HG03354 (cell line): Measurements from ENCODE around the gene AQP7.
"Not testable (repeated sequence)": the region's sequence is repeated elsewhere in the genome, so short reads cannot be mapped to it uniquely, and the experiment has no call there.

Experiments
- ATAC-seq: cut with Tn5 transposase; IDR thresholded peaks from one replicate; pipeline ENCODE4 v1.9.1; 2021; ENCODE audit warnings: mild to moderate bottlenecking; ENCODE audit not compliant: unreplicated experiment, poor library complexity, severe bottlenecking

AQP7 gene

DNA sequence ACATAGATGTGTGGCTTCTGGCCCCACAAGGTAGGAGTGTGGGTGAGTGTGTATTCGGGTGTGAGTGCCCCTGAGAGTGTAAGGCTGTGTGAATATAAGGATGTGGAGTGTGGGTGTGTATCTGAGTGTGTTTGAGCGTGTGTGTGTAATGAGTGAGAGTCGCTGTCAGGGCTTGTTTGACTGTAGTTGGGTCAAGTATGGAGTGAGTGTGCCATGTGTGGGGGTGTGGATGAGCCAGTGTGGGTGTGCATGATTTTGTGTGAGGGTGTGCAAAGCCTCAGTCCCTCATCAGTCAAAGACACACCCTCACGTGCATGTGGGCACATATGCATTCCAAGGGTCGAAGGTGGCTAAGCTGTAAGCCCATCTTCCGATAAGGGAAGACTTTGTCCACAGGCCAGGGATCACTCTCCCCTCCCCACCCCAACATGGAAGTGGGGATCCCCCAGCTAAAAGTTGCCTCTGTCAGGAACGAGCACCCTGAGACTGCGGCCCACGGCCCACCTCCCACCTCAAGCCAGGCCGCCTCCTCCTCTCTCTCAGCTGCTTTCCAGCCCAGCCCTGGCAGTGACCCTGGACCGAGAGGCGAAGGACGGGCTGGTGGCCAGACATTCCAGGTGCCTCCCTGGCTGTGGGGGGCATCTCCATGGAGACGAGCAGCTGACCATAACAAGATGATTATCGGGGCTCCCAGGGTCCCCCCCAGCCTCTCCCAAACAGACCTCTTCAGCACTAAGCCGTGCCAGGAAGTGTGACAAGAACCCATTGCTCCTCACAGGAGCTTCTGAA is 32.1 kb upstream of the AQP7 start:
- ATAC-seq: no peak

GRCh38 chr9:33433871-33434270 is 31.5 kb upstream of the AQP7 start:
- ATAC-seq: no peak

DNA sequence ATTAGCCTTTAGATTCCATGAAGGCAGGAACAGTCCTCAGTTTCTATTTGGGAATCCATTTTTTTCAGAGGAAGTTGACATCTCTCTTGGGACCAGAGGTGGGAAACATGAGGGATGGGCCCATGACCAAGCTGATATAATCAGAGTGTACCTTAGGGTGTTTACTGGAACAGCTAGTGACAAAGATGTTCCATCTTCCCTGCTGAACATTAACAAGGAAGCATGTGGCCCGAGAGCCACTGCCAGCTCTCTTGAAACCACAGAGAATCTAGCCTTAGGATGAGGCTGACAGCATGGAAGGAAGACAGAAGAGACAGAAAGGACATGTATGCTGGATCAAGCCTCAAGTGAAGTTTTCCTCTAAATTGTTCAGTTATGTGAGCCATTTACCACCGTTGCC is 29.1 kb upstream of the AQP7 start:
- no peak for ATAC-seq

- ATAC-seq: no peak
Measured at GRCh38 chr9:33430942-33431341, 28.6 kb upstream of the AQP7 start.

DNA sequence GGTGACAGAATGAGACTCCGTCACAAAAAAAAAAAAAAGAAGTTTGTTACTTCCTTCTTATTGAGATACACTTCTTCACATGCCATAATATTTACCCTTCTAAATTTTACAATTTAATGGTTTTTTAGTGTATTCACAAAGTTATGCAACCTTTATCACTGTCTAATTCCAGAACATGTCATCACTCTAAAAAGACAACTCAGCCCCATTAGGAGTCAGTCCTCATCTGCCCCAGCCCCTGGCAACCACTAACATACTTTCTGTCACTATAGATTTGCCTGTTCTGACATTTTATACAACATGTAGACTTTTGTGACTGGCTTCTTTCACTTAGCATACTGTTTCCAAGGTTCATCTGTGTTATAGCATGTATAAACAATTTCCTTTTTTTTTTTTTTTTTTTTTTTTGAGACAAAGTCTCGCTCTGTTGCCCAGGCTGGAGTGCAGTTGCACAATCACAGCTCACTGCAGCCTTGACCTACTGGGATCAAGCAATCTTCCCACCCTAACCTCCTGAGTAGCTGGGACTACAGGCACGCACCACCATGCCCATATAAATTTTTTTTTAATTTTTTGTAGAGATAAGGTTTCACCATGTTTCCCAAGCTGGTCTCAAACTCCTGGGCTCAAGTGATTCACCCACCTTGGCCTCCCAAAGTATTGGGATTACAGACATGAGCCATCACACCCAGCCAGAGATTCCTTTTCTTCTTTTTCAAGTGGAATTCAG is 27.1 kb upstream of the AQP7 start:
- no peak for ATAC-seq

- no peak for ATAC-seq
Measured at GRCh38 chr9:33426843-33427293, 24.5 kb upstream of the AQP7 start.

- ATAC-seq: no peak
Measured at GRCh38 chr9:33425128-33425533, 22.8 kb upstream of the AQP7 start.

- not testable (repeated sequence) for ATAC-seq
Measured at GRCh38 chr9:33424492-33424891, 22.1 kb upstream of the AQP7 start.

DNA sequence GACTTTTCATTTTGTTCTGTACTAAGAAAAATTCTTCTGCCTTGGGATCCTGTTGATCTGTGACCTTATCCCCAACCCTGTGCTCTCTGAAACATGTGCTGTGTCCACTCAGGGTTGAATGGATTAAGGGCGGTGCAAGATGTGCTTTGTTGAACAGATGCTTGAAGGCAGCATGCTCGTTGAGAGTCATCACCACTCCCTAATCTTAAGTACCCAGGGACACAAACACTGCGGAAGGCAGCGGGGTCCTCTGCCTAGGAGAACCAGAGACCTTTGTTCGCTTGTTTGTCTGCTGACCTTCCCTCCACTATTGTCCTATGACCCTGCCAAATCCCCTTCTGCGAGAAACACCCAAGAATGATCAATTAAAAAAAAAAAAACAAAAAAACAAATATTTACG is 21.7 kb upstream of the AQP7 start:
- ATAC-seq: not testable (repeated sequence)

GRCh38 chr9:33419708-33420303 is 17.4 kb upstream of the AQP7 start:
- no peak for ATAC-seq

DNA sequence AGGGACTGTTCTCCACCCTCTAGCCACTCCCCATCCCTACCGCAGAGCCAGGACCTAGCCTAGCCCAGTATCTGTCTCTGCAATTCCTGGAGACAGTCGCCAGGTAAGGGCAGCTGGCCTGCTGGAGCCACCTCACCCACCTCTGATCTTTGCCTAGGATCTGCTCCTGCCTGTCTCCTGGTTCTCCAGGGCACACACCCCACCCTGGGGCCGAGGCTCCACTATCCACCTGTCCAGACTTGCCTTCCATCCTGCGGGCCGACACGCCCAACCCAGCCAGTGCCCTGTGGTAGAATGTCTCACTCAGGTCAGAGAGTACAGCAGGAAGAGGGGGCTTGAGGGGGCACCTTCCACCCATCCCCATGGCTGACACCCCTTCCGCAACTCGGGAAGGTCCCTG is 15.7 kb upstream of the AQP7 start:
- ATAC-seq: no peak

DNA sequence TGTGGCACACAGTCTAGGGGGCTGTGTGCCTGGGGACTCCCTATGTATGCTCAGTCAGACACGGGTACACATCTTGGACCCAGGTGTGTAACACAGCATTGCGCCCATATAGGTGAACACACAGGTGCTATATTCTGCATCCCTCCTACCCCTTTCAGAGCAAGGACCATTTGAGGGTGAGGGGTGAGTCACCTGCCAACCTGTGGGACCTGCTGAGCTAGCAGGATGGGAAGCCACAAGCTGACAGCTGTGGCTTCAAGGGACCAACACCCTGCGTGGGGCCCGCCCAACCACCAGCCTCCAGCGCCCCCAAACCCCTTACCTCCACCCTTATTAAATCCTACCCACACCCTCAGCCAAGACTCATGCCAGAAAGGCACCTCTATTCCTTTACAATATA is 14.6 kb upstream of the AQP7 start:
- ATAC-seq: no peak

GRCh38 chr9:33415501-33416038 is 13.2 kb upstream of the AQP7 start:
- no peak for ATAC-seq

DNA sequence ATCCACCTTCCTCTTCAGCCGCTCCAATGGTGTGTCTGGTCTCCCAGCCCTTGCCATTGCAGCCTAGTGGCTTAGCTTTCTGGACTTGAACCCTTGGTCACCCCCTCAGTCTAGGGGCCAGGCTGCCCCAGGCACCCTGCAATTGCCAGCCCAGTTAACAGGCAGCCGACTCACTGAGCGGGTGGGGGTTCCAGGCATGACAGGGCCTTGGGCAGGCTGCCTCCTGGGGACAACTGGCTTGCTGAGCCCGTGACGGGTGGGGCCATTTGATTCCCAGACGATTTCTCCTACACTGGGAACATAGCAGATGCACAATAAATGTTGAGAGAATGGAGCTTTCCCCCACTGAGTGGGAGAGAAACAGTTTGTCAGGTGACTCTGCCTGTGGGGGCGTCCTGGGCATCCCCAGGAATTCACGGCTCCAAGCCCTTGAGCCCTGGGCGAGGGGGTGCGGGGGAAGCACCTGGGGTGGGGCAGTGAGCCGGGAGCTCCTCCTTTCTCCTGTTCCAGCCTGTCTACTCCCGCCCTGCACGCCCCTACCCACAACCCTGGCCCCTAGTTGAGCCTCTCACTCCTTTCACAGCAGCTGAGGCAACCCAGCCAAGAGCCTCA is 12.6 kb upstream of the AQP7 start:
- no peak for ATAC-seq

DNA sequence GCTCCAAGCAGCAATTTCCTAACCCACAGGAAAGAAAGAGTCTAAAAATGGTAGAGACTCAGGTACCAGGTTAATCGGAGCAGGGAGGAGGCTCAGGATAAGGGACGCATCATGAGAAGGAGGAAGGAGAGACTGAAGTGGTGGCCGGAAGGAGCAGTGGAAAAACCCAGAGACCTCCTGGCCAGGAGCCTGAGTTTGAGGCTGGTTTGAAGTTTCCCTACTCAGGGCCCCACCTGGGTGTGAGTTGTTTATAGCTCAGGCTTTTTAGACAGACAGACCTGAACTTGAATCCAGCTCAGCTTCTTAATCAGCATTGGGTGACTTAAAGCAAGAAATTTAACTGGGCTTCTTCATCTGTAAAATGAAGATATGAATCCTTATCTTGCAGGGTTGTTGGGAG is 11.9 kb upstream of the AQP7 start:
- ATAC-seq: no peak

DNA sequence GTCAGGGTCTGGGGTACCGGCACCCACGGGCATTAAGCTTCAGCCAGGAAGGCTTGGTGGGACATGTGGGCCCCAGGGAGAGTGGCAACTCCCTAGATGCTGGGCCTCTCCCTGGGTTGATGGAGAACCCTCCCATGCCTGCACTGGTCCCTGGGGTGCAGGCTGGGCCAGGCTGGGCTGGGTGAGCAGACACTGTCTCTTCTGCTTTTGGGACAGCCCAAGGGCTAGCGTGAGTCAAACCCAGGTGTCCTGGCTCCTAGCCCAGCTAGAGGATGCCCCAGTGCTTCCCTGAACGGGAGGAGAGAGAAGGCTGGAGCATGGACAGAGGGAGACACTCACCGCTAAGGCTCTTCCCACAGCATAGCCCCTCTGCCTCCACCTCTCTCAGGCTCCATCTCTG is 5.7 kb upstream of the AQP7 start:
- ATAC-seq: no peak

DNA sequence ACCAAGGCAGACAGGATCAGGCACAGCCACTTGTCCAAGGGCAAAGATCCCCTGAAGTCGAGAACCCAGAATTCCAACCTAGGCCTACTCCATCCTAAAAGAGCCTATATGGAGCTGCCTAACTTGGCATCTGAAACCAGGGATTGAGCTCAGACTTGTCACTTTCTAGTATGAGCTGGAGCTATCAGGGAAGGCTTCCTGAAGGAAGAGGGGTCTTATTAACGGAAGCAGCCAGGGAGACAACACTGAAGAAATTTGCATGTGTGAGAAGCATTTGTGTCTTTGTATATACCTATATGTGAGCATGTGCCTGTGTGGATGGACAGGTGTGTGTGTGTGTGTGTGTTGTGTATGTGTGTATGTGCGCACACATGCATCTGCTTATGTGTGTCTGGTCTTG is 4.7 kb upstream of the AQP7 start:
- no peak for ATAC-seq

DNA sequence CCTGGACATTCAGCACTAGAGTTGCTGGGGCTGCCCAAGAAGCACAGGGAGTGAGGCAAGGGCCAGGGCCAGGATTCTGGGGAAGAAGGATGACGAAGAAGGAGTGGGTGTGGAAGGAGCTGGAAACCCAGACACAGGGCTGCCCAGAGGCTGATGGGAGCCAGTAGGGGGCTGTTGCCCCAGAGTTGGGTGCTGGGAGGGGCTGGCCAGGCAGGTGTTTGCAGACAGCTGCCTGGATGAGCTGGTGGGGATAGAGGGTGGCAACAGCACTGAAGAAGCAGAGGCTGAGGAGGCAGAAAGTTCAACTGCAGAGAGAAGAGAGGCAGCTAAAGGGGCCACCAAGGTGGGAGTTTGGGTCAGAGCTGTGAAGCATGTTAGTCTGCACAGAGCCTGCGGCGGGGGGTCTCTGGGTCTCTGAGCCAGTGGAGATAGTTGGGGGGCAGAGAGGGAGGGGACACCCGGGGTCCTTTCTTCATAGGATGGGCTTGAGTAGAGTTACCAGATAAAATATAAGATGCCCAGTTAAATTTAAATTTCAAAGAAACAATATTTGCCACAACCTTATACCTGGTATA is 2.5 kb upstream of the AQP7 start:
- ATAC-seq: no peak

- no peak for ATAC-seq
Measured at GRCh38 chr9:33403941-33404787, 1.8 kb upstream of the AQP7 start.
